HG03095 (cell line): ENCODE measurements around the gene SHC3.

ENCODE experiments used
- ATAC-seq: cut with Tn5 transposase; IDR thresholded peaks from one replicate; pipeline ENCODE4 v1.9.1; 2021; ENCODE audit warnings: moderate library complexity; ENCODE audit not compliant: unreplicated experiment

SHC3 gene

GRCh38 chr9:88990041-88990728 lies 188.4 kb downstream of the SHC3 start:
- no peak for ATAC-seq

- no peak for ATAC-seq
Observed at GRCh38 chr9:88988796-88989641, 189.6 kb downstream of the SHC3 start.

- ATAC-seq = no peak
Observed at GRCh38 chr9:88987661-88988060, 191.0 kb downstream of the SHC3 start.

DNA sequence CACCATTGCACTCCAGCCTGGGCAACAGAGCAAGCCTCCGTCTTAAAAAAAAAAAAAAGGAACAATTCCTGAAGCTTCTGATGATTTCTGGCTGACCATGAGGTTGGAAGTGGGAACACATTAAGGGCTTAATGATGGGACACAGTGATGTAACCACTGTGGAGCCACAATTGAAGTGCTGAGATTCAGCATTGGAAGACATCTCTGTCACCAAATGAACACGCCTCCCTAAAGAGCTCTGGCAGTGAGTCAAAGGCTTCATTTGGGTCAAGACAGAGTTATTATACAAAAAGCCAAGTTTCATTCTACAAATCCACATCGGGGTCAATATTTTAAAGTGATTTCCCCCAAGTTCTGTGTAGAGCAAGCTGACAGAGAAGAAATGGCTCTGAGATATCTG lies 191.8 kb downstream of the SHC3 start:
- no peak for ATAC-seq

GRCh38 chr9:88985616-88986015 lies 193.0 kb downstream of the SHC3 start:
- ATAC-seq = no peak

DNA sequence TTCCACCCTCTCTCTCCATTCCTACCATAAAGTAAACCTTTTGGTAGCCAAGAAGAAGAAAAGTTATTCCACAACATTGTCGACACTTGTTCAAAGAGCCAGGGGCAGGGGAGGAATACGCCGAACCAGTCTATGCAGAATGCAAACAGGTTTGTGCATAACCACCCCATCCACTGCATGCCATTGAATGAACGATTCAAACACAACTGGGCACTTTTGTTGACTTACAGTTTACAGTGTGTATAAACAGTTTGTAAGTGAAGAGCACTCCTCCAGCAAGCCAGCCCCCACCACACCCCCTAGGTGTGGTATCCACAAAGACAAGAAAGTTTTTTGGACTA lies 194.1 kb downstream of the SHC3 start:
- ATAC-seq = no peak

DNA sequence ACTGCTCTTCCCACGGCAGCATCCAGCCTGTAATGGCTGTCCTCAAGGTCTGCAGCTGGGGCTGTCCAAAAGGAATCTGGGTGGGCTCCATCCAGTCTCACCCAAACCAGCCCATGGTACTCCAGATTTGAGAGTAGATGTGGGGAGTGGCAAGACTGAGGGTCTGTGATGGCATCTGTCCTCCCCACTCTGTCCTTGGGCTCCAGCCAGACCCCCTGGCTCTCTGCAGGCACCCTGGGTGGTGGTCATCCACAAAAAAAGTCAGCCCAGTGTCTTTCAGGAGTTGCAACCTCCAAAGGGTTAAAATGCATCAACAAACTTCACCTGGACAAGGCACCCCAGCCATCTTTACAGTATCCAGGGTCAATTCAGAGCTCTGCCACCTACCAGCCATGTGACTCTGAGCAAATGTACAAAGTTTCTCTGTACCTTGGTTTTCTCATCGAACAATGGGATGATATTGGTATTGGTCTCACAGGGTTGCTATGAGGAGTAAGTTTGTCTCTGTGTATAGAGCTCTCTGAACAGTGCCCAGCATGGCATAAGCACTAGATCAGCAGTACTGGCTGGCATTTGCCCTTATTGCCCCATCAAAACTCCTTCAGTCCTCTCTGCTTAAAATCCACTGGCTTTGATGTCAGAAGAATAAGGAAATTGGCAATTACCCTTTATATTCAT lies 194.6 kb downstream of the SHC3 start:
- no peak for ATAC-seq

DNA sequence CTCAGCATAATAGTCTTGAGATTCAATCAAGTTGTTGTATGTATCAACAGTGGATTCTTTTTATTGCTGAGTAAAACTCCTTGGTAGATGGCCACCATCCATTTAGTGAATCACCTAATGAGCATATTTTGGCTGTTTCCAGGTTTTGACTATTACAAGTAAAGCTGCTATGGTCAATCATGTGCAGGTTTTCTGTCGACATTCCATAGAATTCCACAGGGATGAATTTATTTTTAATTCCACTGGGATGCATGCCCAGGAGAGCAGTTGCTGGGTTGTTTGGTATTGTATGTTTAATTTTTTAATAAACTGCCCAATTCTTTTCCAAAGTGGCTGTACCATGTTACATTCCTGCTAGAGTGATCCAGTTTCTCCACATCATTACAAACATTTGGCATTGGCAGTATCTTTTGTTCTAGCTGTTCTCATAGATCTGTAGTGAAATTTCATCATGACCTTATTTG lies 197.8 kb downstream of the SHC3 start:
- no peak for ATAC-seq

GRCh38 chr9:88979791-88980190 lies 198.8 kb downstream of the SHC3 start:
- no peak for ATAC-seq

DNA sequence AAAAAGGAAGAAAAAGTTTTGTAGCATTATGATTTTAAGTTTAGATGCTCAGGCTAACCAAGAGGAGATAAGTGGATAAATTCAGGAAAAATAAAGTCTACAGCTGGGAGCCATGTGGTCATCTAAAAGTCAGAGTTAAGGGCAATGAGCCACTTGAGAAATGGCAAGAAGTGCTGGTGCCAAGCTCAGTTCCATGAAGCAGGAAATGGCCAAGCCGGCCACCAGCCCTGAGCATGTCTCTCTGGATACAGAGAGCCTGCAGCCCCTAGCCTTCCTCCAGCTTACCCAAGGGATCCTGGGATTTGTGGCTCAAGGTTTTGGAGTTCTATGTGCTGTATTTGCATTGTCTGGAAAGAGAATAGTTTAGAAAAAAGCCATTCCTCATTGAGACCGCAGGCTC lies 199.6 kb downstream of the SHC3 start:
- ATAC-seq = no peak

GRCh38 chr9:88978034-88978433 lies 200.6 kb downstream of the SHC3 start:
- no peak for ATAC-seq

DNA sequence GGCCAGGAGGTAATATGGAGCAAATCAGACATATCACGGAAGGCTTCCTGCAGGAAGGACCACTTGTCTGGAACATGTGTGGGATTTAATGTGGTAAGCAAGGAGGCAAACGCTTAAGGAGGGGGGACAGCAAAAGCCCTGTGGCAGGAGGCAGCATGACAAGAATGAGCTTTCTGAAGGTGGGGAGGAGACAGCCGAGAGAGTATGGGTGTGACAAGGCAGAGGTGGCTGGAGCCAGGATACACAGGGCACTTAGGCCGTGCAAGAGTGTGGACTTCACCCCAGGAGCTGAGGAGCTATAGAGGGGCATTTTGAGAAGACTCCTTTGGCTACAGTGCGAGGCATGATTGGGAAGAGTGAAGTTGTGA lies 201.7 kb downstream of the SHC3 start:
- ATAC-seq = no peak

- ATAC-seq = no peak
Observed at GRCh38 chr9:88975966-88976889, 202.4 kb downstream of the SHC3 start.

GRCh38 chr9:88974641-88975040 lies 204.0 kb downstream of the SHC3 start:
- no peak for ATAC-seq

- no peak for ATAC-seq
Observed at GRCh38 chr9:88973281-88974045, 205.2 kb downstream of the SHC3 start.

DNA sequence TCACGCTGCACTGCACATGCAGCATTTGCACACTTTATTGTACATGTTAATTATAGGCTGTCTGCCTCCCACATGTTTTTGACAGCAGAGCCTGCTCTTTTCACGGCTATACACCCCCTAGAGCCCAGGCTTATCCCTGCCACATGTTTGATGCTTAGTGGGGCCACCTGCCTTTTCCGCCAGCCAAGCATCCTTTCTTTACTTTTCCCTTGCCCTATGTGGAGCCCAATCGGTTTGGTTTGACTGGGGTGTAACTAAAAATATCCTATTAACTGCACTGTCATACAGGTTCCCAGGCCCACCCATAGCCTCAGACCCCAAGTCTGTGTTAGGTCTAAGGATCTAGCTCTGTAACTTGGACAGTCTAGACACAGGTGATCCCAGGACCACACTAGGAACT lies 206.2 kb downstream of the SHC3 start:
- no peak for ATAC-seq

DNA sequence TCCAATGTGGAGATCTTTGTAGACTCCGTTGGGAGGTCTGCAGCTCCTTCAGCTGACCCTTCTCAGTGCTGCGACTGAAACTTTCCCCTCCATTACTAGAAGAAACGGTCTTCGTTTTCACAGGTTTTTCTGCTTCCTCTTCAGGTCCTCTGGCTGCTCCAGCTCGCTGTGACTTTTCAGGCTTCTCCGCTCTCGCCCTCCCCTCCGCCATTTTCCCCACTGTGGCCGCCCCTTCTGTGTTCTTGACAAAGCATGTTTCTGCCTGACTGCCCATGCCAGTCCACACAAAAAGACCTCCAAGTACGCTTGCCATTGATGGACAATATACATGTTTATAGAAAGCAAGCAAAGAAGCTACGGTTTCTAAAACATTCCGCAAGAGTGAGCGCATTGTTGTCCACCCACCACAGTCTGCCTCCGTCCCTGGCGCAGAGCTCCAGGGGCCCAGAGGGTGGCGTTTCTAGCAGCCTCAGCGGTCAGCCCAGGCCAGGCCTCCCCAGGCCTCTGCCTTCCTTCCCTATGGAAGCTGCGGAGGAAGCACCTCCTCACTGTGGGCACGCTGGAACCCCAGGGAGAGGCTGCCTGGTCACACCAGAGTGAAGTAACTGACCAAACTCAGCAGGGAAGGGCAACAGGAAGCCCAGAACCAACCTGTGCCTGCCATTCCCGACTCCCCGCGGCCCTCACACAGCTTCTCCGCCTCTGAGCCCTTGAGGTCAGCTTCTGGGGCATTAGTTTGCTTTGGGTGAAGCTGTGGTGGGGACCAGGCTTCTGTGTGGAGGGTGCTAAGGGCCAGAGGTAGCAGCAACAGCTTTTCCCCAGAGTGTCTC lies 207.3 kb downstream of the SHC3 start:
- ATAC-seq = no peak

- ATAC-seq = no peak
Observed at GRCh38 chr9:88969646-88970373, 208.8 kb downstream of the SHC3 start.

- no peak for ATAC-seq
Observed at GRCh38 chr9:88968799-88969198, 209.8 kb downstream of the SHC3 start.
